Tibial artery (tissue), 4 donors: ENCODE data around the gene TLX2.

Source experiments
- DNase-seq, 2 donors: peaks; one replicate each; pipeline ENCODE4 v3.0.0-alpha.2; 2019
- H3K27ac ChIP-seq, 2 donors: fragments of 200-600 bp; sonication (generic) in 1 of 2; 1 replicate in 1 of 2; 2 replicates in 1 of 2; pipeline ENCODE4 v1.5.1; 2018 to 2019; ENCODE audit warnings: mild to moderate bottlenecking in 1 of 2
- H3K27me3 ChIP-seq, 2 donors: fragments of 200-600 bp; sonication (generic) in 1 of 2; one replicate each; pipeline versions ENCODE4 v1.5.1 to v1.6.0; 2016 to 2019
- H3K36me3 ChIP-seq, 3 donors: fragments of 200-600 bp; sonication (generic) in 2 of 3; one replicate each; pipeline ENCODE4 v1.5.1; 2016 to 2019; ENCODE audit warnings: mild to moderate bottlenecking in 2 of 3
- H3K4me1 ChIP-seq, 4 donors: fragments of 200-600 bp; sonication (generic) in 2 of 4; 1 replicate in 3 of 4; 2 replicates in 1 of 4; pipeline ENCODE4 v1.5.1; 2016 to 2019
- H3K4me3 ChIP-seq, 2 donors: fragments of 200-600 bp; sonication (generic) in 1 of 2; 1 replicate in 1 of 2; 2 replicates in 1 of 2; pipeline ENCODE4 v1.5.1; 2018 to 2019; ENCODE audit warnings: mild to moderate bottlenecking in 2 of 2
- H3K9me3 ChIP-seq, 3 donors: fragments of 200-600 bp; sonication (generic) in 1 of 3; one replicate each; pipeline ENCODE4 v1.5.1; 2016 to 2019
- intact Hi-C: fragments of 100-400 bp; cut with DNase I; formaldehyde crosslinking; loops from one replicate; pipeline ENCODE4 v1.15.0; 2023; ENCODE audit warnings: low total_unique reads
- TF ChIP-seq, protein P1 (sequence below), 2 experiments: fragments of 200-600 bp in 1 of 2; fragments of 450-650 bp in 1 of 2; IDR thresholded peaks; one replicate each; pipeline ENCODE4 v1.5.1; 2017 to 2019; ENCODE audit warnings: antibody characterized with exemption in 2 of 2, mild to moderate bottlenecking in 1 of 2, moderate library complexity in 1 of 2

The TLX2 gene

GRCh38 chr2:74528600-74529356 lies 14.5 kb downstream of the TLX2 start:
- Histone ChIP-seq H3K4me3 (peak overlapping the region; percentile 78 to 98), H3K27me3 (no peaks in the 10 kb centered on the region), H3K4me1 (peaks cover 0 to 28% (median 25%) of the 10 kb centered on the region in 4 donors), H3K27ac (peak overlapping the region; percentile 86), H3K9me3 (no peaks in the 10 kb centered on the region), H3K36me3 (peaks cover 21 to 50% (median 34%) of the 10 kb centered on the region in 3 donors)
- TF ChIP-seq, protein P1, sequence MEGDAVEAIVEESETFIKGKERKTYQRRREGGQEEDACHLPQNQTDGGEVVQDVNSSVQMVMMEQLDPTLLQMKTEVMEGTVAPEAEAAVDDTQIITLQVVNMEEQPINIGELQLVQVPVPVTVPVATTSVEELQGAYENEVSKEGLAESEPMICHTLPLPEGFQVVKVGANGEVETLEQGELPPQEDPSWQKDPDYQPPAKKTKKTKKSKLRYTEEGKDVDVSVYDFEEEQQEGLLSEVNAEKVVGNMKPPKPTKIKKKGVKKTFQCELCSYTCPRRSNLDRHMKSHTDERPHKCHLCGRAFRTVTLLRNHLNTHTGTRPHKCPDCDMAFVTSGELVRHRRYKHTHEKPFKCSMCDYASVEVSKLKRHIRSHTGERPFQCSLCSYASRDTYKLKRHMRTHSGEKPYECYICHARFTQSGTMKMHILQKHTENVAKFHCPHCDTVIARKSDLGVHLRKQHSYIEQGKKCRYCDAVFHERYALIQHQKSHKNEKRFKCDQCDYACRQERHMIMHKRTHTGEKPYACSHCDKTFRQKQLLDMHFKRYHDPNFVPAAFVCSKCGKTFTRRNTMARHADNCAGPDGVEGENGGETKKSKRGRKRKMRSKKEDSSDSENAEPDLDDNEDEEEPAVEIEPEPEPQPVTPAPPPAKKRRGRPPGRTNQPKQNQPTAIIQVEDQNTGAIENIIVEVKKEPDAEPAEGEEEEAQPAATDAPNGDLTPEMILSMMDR (IDR thresholded peaks at IDR 0.05), result no peak
- intact Hi-C loops, result loop anchor here (5.0 kb wide), 2 partner anchors 46 to 59 kb away; partner anchors contain the start of genes CCDC142 and TTC31
- DNase-seq, result no peak

DNA sequence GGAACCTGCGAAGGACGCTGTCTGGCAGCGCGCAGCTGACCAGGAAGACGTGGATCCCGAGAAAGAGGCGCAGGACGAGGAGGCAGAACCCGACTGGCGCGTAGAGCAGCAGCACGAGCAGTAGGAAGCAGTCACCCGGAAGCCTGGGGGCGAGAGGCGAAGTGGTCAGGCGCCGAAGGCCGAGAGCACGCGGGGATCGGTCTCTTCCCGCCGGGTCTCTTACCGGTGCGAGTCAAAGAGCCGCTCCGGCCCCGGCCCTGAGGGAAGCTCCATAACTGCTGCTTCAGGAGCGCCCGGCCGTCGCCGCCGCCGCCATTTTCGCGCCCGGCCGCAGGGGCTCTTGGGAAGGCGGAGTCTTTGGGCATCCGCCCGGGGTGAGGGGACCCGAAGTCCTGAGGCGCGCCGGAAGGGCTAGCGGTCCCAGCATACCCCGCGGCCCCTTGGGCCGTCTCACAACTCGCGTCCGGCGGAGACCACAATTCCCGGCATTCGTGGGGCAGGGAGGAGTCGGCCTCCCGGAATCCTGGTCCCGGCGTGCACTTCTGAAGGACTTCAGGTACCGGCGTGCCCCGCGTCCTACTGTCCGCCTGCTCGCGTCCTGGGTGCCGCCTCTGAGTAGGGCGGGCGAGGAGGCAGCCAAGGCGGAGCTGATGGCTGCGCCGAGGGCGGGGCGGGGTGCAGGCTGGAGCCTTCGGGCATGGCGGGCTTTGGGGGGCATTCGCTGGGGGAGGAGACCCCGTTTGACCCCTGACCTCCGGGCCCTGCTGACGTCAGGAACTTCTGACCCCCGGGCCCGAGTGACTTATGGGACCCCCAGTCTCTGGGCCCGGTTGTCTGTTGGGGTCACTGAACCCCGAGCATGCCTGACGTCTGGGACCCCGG lies 15.3 kb downstream of the TLX2 start, which contains the start of the genes AUP1 and HTRA2:
TSS of gene AUP1 (minus strand) at position 350 of the 882 bp plus-strand sequence. CDS start at position 273, 77 bp downstream.
TSS of gene HTRA2 (plus strand) at position 577 of the 882 bp plus-strand sequence. CDS start at position 651, 74 bp downstream.
- no peaks in the 10 kb centered on the region for H3K9me3 ChIP-seq
- no peaks in the 10 kb centered on the region for H3K27me3 ChIP-seq
- DNase-seq, result peak; percentile 98 to 99
- peak within 1 kb of the TSS; percentile 78 to 98 for H3K4me3 ChIP-seq
- TF ChIP-seq, protein P1 (IDR thresholded peaks at IDR 0.05), result peak in 1 of 2 experiments; percentile 26
- intact Hi-C loops, result loop anchor here (5.0 kb wide), 2 partner anchors 47 to 58 kb away; partner anchors contain the start of genes CCDC142 and TTC31
- H3K36me3 ChIP-seq, result peaks cover 21 to 56% (median 34%) of the 10 kb centered on the region in 3 donors
- H3K4me1 ChIP-seq, result peaks cover 0 to 28% (median 25%) of the 10 kb centered on the region in 4 donors
- H3K27ac ChIP-seq, result peak within 1 kb of the TSS; percentile 86

GRCh38 chr2:74530239-74531187 lies 16.3 kb downstream of the TLX2 start:
- DNase-seq, result peak in 1 of 2 donors; percentile 45

DNA sequence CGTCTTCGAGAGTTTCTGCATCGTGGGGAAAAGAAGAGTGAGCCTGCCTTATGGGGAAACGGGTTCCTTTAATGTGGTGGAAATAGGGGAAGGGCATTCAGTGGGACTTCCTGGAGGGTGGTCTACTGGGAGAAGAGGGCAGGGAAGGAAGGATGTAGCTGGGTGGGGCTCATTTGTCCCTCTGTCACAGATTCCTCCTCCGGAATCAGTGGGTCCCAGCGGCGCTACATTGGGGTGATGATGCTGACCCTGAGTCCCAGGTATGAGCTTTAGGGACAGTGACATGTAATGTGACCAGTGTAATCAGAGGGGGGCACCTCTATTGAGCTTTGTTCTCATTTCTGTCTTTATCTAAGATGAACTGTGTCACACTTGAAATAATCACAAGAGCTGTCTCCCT lies 17.4 kb downstream of the TLX2 start:
- no peak overlapping the region for H3K4me3 ChIP-seq
- TF ChIP-seq, protein P1 (IDR thresholded peaks at IDR 0.05), result no peak

More at GRCh38 chr2:74530239-74531187, 16.3 kb downstream of the TLX2 start:
- intact Hi-C loops, result no loop called here
- Histone ChIP-seq H3K4me3 (peak overlapping the region; percentile 78 to 98), H3K27ac (peak overlapping the region; percentile 86), H3K4me1 (peaks cover 0 to 28% (median 25%) of the 10 kb centered on the region in 4 donors), H3K9me3 (no peaks in the 10 kb centered on the region), H3K36me3 (peaks cover 21 to 52% (median 34%) of the 10 kb centered on the region in 3 donors), H3K27me3 (no peaks in the 10 kb centered on the region)
- TF ChIP-seq, protein P1 (IDR thresholded peaks at IDR 0.05), result no peak

More for the DNA sequence above, 17.4 kb downstream of the TLX2 start:
- H3K4me1 ChIP-seq, result peaks cover 0 to 28% (median 25%) of the 10 kb centered on the region in 4 donors
- intact Hi-C loops, result no loop called here
- H3K9me3 ChIP-seq, result no peaks in the 10 kb centered on the region
- no peak overlapping the region for H3K27ac ChIP-seq
- no peak for DNase-seq
- H3K36me3 ChIP-seq, result peaks cover 13 to 41% (median 24%) of the 10 kb centered on the region in 3 donors
- no peaks in the 10 kb centered on the region for H3K27me3 ChIP-seq
